ENCODE data around the gene CAPN15. TPM values are rescaled to one million over a fixed set of nuclear protein-coding genes. Genes with fewer than 3 reads are reported as not detected.

CAPN15 gene
- total RNA-seq, 6 experiments from 2014 or later, result 35.3 to 41.4 (median 40.2) TPM

- Mint-ChIP-seq H3K4me3 (no peak overlapping the region), H3K4me1 (ENCODE audit: low read depth) (no peaks in the 10 kb centered on the region), H3K9me3 (no peaks in the 10 kb centered on the region)
Observed at GRCh38 chr16:561413-561794, 33.9 kb downstream of the CAPN15 start.

GRCh38 chr16:561957-562938 lies 34.7 kb downstream of the CAPN15 start:
- no peak for DNase-seq
- no peak for TF ChIP-seq CTCF (IDR thresholded peaks at IDR 0.05)
- Mint-ChIP-seq H3K36me3 (ENCODE audit: low read depth) (no peaks in the 10 kb centered on the region), H3K4me1 (ENCODE audit: low read depth) (no peaks in the 10 kb centered on the region), H3K4me3 (no peak overlapping the region), H3K27ac (no peak overlapping the region), H3K9me3 (no peaks in the 10 kb centered on the region), H3K27me3 (ENCODE audit: insufficient read depth) (peaks cover 10% of the 10 kb centered on the region)

More at GRCh38 chr16:561413-561794, 33.9 kb downstream of the CAPN15 start:
- no peak for TF ChIP-seq CTCF (IDR thresholded peaks at IDR 0.05)
- no peaks in the 10 kb centered on the region for H3K36me3 Mint-ChIP-seq (ENCODE audit: low read depth)
- DNase-seq, result no peak
- H3K27me3 Mint-ChIP-seq (ENCODE audit: insufficient read depth), result peaks cover 10% of the 10 kb centered on the region
- H3K27ac Mint-ChIP-seq, result no peak overlapping the region

- no peak for DNase-seq
- no peak overlapping the region for H3K27ac Mint-ChIP-seq
- no peaks in the 10 kb centered on the region for H3K4me1 Mint-ChIP-seq (ENCODE audit: low read depth)
- no peak for TF ChIP-seq CTCF (IDR thresholded peaks at IDR 0.05)
- H3K27me3 Mint-ChIP-seq (ENCODE audit: insufficient read depth), result peaks cover 10% of the 10 kb centered on the region
- no peaks in the 10 kb centered on the region for H3K36me3 Mint-ChIP-seq (ENCODE audit: low read depth)
- no peak overlapping the region for H3K4me3 Mint-ChIP-seq
- no peaks in the 10 kb centered on the region for H3K9me3 Mint-ChIP-seq
Observed at GRCh38 chr16:563072-563644, 35.6 kb downstream of the CAPN15 start.

GRCh38 chr16:564690-565418 lies 37.3 kb downstream of the CAPN15 start:
- Mint-ChIP-seq H3K36me3 (ENCODE audit: low read depth) (no peaks in the 10 kb centered on the region), H3K4me3 (no peak overlapping the region), H3K4me1 (ENCODE audit: low read depth) (peaks cover 8% of the 10 kb centered on the region), H3K27ac (no peak overlapping the region), H3K9me3 (no peaks in the 10 kb centered on the region), H3K27me3 (ENCODE audit: insufficient read depth) (peaks cover 3% of the 10 kb centered on the region)
- DNase-seq, result no peak
- no peak for TF ChIP-seq CTCF (IDR thresholded peaks at IDR 0.05)

GRCh38 chr16:565419-566330 lies 38.2 kb downstream of the CAPN15 start:
- no peak overlapping the region for H3K4me3 Mint-ChIP-seq
- DNase-seq, result no peak
- no peaks in the 10 kb centered on the region for H3K9me3 Mint-ChIP-seq
- peaks cover 3% of the 10 kb centered on the region for H3K27me3 Mint-ChIP-seq (ENCODE audit: insufficient read depth)
- H3K4me1 Mint-ChIP-seq (ENCODE audit: low read depth), result peaks cover 10% of the 10 kb centered on the region
- H3K27ac Mint-ChIP-seq, result no peak overlapping the region
- no peaks in the 10 kb centered on the region for H3K36me3 Mint-ChIP-seq (ENCODE audit: low read depth)
- TF ChIP-seq CTCF (IDR thresholded peaks at IDR 0.05), result no peak
